NB4 (cell line): Measurements from ENCODE around the gene RIPK4.

Experiments
- CTCF ChIP-seq: IDR thresholded peaks from one replicate; pipeline ENCODE4 v1.5.1; 2012; ENCODE audit warnings: low read depth, low read length
- POLR2A ChIP-seq: IDR thresholded peaks from 2 replicates; pipeline ENCODE4 v1.6.1; 2011; ENCODE audit warnings: mild to moderate bottlenecking; ENCODE audit not compliant: insufficient read length; ENCODE audit errors: extremely low read depth

GRCh38 chr21:41712730-41713129 lies 54.1 kb downstream of the RIPK4 start:
- no peak for TF ChIP-seq CTCF
- TF ChIP-seq POLR2A, result no peak
